DMS79 treated with DMSO at 0.1 percent for 48 hours (cell line): ENCODE data around the gene CAPG.

Source experiments
- DNase-seq: peaks from one replicate; lab custom pipeline; 2025; lab: John Stamatoyannopoulos, UW

The CAPG gene

GRCh38 chr2:85356186-85356585 is 54.0 kb downstream of the CAPG start:
- DNase-seq: no peak

DNA sequence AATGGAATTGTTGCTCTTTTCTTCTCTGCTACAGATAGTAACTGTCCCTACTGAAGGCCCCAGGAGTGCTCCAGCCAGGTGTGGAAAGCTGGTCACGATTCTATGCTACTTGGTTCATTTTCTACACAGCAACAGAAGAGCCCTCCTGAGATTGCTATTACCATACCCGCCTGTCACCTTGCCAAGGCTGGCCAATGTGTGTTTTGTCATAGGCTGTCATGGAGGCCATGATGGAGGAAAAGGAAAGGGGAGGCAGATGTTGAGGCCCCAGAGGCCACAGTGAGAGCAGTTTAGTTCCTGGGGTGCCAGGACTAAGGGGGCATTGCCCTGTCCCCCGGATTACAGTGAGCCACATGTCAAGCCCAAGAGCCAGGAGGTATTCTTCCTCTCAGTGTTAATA is 54.6 kb downstream of the CAPG start:
- DNase-seq: no peak

DNA sequence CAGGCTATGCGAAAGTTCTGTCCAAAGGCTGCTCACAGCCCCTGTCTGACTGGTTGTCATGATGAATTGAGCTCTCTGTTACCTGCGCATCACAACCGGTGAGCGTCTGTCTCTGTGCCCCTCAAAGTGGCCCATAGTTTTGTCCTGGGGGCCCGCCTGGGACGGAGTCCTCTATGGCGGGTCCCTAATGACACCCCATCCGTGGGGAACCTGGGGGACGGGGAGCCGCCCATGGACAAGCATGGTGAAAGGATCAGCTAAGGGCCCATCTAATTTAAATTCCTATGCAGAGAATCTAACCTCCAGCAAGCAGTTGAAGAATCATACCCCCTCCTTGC is 55.1 kb downstream of the CAPG start:
- no peak for DNase-seq

- DNase-seq: peak; percentile 98
Measured at GRCh38 chr2:85354286-85355072, 55.7 kb downstream of the CAPG start, which contains the start of the genes ELMOD3 and RETSAT. ELMOD3 (plus strand) TSS chr2:85354769; CDS start chr2:85357199, 2,430 bp downstream. RETSAT (minus strand) TSS chr2:85354528; CDS start chr2:85354507, 21 bp downstream.

DNA sequence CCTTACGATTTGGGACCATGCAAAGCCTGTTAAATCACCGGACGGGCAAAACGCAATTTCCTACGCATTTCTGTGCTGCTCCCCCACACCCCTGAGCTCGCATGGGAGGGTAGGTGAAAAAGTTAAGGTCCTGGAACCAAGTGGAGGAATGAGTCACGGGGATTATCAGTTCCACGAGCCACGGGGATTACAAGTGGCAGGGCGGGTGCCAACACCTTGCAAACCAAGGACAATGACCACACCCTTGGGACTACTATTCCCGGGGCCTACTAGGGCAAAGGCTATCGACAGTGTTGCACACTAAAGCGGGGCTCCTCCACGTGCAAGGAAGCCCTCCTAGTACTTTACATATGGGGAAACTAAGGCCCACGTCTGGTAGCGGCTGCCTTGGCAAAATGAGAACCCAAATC is 56.3 kb downstream of the CAPG start:
- no peak for DNase-seq

GRCh38 chr2:85347599-85347998 is 62.6 kb downstream of the CAPG start:
- no peak for DNase-seq
